GM12864 (cell line): ENCODE results near the gene ZNF750.

ENCODE experiments used
- DNase-seq: peaks from one replicate; pipeline ENCODE4 v3.0.0-alpha.2; 2011; ENCODE audit warnings: low read depth
- H3K4me3 ChIP-seq: 2 replicates; pipeline ENCODE4 v1.5.1; 2011; ENCODE audit warnings: mild to moderate bottlenecking, low read depth, low read length, control low read depth
- TF ChIP-seq, protein P1 (sequence below): IDR thresholded peaks from 2 replicates; pipeline ENCODE4 v1.5.1; 2011; ENCODE audit warnings: low read depth, mild to moderate bottlenecking, moderate library complexity, low read length, control low read depth, inconsistent platforms; ENCODE audit errors: missing control alignments

The ZNF750 gene

GRCh38 chr17:82863383-82863940, 23.6 kb upstream of the ZNF750 start:
- TF ChIP-seq, protein P1, sequence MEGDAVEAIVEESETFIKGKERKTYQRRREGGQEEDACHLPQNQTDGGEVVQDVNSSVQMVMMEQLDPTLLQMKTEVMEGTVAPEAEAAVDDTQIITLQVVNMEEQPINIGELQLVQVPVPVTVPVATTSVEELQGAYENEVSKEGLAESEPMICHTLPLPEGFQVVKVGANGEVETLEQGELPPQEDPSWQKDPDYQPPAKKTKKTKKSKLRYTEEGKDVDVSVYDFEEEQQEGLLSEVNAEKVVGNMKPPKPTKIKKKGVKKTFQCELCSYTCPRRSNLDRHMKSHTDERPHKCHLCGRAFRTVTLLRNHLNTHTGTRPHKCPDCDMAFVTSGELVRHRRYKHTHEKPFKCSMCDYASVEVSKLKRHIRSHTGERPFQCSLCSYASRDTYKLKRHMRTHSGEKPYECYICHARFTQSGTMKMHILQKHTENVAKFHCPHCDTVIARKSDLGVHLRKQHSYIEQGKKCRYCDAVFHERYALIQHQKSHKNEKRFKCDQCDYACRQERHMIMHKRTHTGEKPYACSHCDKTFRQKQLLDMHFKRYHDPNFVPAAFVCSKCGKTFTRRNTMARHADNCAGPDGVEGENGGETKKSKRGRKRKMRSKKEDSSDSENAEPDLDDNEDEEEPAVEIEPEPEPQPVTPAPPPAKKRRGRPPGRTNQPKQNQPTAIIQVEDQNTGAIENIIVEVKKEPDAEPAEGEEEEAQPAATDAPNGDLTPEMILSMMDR, result no peak
- H3K4me3 ChIP-seq, result no peak overlapping the region
- DNase-seq, result no peak

- DNase-seq, result no peak
- TF ChIP-seq, protein P1, result no peak
- H3K4me3 ChIP-seq, result no peak overlapping the region
These were observed 23.0 kb upstream of the ZNF750 start for GRCh38 chr17:82862737-82863382.

DNA sequence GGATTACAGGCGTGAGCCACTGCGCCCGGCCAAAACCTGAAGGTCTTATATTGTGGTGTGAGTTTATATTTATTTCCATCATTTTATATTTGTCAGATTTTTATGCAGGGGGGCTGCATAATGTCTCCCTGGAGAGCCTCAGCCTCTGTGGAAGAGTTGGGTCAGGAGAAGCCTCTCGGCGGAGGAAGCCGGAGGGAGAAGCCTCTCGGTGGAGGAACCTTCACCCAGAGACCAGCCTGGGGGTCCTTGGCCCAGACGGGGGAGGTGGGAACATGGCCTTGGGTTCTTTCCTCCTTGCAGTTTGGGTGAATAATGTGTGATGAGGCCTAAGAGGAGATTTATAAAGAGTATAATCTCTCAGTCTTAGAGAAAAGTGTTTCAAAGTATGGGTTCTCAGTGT, 22.4 kb upstream of the ZNF750 start:
- H3K4me3 ChIP-seq, result no peak overlapping the region
- DNase-seq, result no peak
- TF ChIP-seq, protein P1, result no peak

GRCh38 chr17:82861393-82861775, 21.6 kb upstream of the ZNF750 start:
- TF ChIP-seq, protein P1, result no peak
- H3K4me3 ChIP-seq, result no peak overlapping the region
- DNase-seq, result no peak

GRCh38 chr17:82860606-82861392, 21.0 kb upstream of the ZNF750 start:
- no peak for DNase-seq
- H3K4me3 ChIP-seq, result peak overlapping the region; percentile 31

GRCh38 chr17:82859431-82860403, 19.9 kb upstream of the ZNF750 start:
- TF ChIP-seq, protein P1, result no peak
- peak overlapping the region; percentile 31 for H3K4me3 ChIP-seq
- peak; percentile 33 for DNase-seq

More at GRCh38 chr17:82860606-82861392, 21.0 kb upstream of the ZNF750 start:
- TF ChIP-seq, protein P1, result no peak
